Neural cell (in vitro differentiated cells): ENCODE results near the gene ESPL1. TPM values are rescaled to one million over a fixed set of nuclear protein-coding genes. Genes with fewer than 3 reads are reported as not detected.

Experiments used
- H2AFZ ChIP-seq: fragments of 200-600, 300-800 bp; sonication (generic), shearing (Covaris generic); 2 replicates; pipeline ENCODE4 v1.6.0; 2014; ENCODE audit warnings: low read depth, mild to moderate bottlenecking, antibody characterized with exemption, low read length, moderate library complexity
- H3F3A ChIP-seq: fragments of 200-600 bp; shearing (Covaris generic); 2 replicates; pipeline ENCODE4 v1.6.1; 2016; ENCODE audit warnings: mild to moderate bottlenecking, moderate library complexity, mixed read lengths, antibody characterized with exemption, low read length; ENCODE audit not compliant: insufficient read depth, poor library complexity, severe bottlenecking
- H3K27ac ChIP-seq: fragments of 200-600, 300-800 bp; sonication (generic), shearing (Covaris generic); 2 replicates; pipeline ENCODE4 v1.5.1; 2014; ENCODE audit warnings: mild to moderate bottlenecking, low read length, moderate library complexity
- H3K27me3 ChIP-seq: fragments of 300-800, 200-600 bp; sonication (generic), shearing (Covaris generic); 2 replicates; pipeline ENCODE4 v1.6.0; 2014; ENCODE audit warnings: mild to moderate bottlenecking, low read depth, low read length, moderate library complexity; ENCODE audit not compliant: insufficient read depth
- H3K36me3 ChIP-seq: fragments of 300-800, 200-600 bp; sonication (generic), shearing (Covaris generic); 2 replicates; pipeline ENCODE4 v1.5.1; 2014; ENCODE audit warnings: mild to moderate bottlenecking, antibody characterized with exemption, low read length, moderate library complexity; ENCODE audit not compliant: insufficient read depth
- H3K4me2 ChIP-seq: fragments of 300-800, 200-600 bp; sonication (generic), shearing (Covaris generic); 2 replicates; pipeline ENCODE4 v1.6.0; 2014; ENCODE audit warnings: mild to moderate bottlenecking, low read length
- H3K4me3 ChIP-seq: fragments of 300-800, 200-600 bp; sonication (generic), shearing (Covaris generic); 2 replicates; pipeline ENCODE4 v1.5.1; 2014; ENCODE audit warnings: mild to moderate bottlenecking, low read length, moderate library complexity
- H3K79me2 ChIP-seq: fragments of 200-600 bp; shearing (Covaris generic); replicated peaks from 2 replicates; pipeline ENCODE4 v1.6.0; 2014; ENCODE audit warnings: mild to moderate bottlenecking, low read length, moderate library complexity; ENCODE audit not compliant: insufficient read depth
- H3K9ac ChIP-seq: fragments of 300-800, 200-600 bp; sonication (generic), shearing (Covaris generic); 2 replicates; pipeline ENCODE4 v1.6.1; 2016; ENCODE audit warnings: mild to moderate bottlenecking, low read length, mixed read lengths
- H3K9me2 ChIP-seq: fragments of 200-600 bp; shearing (Covaris generic); 2 replicates; pipeline ENCODE4 v1.6.1; 2016; ENCODE audit warnings: mild to moderate bottlenecking, low read length, mixed read lengths; ENCODE audit not compliant: insufficient read depth
- H3K9me3 ChIP-seq: fragments of 200-600, 300-800 bp; sonication (generic), shearing (Covaris generic); 2 replicates; pipeline ENCODE4 v1.6.1; 2016; ENCODE audit warnings: mild to moderate bottlenecking, mixed run types, low read length, moderate library complexity, mixed read lengths
- H4K20me1 ChIP-seq: fragments of 200-600 bp; shearing (Covaris generic); 2 replicates; pipeline ENCODE4 v1.6.1; 2016; ENCODE audit warnings: mild to moderate bottlenecking, mixed run types; ENCODE audit not compliant: insufficient read depth
- CTCF ChIP-seq: fragments of 450-650 bp; IDR thresholded peaks from 2 replicates; pipeline ENCODE4 v1.5.1; 2014; ENCODE audit warnings: antibody characterized with exemption, mild to moderate bottlenecking, moderate library complexity; ENCODE audit not compliant: poor library complexity, severe bottlenecking
- EP300 ChIP-seq: fragments of 450-650 bp; conservative IDR thresholded peaks from 2 replicates; pipeline ENCODE4 v1.6.1; 2014; ENCODE audit warnings: antibody characterized with exemption, mild to moderate bottlenecking, moderate library complexity; ENCODE audit not compliant: poor library complexity, severe bottlenecking
- EZH2 ChIP-seq: fragments of 200-600, 300-800 bp; shearing (Covaris generic), sonication (generic); IDR thresholded peaks from 2 replicates; pipeline ENCODE4 v1.6.1; 2014; ENCODE audit warnings: antibody characterized with exemption, low read length, borderline replicate concordance, mild to moderate bottlenecking; ENCODE audit not compliant: insufficient read depth, poor library complexity, severe bottlenecking
- MXI1 ChIP-seq: fragments of 450-650 bp; conservative IDR thresholded peaks from 2 replicates; pipeline ENCODE4 v1.6.1; 2014; ENCODE audit warnings: antibody characterized with exemption, mild to moderate bottlenecking; ENCODE audit not compliant: poor library complexity, severe bottlenecking
- POLR2AphosphoS5 ChIP-seq: IDR thresholded peaks from 2 replicates; pipeline ENCODE4 v1.6.1; 2012
- RAD21 ChIP-seq: fragments of 450-650 bp; conservative IDR thresholded peaks from 2 replicates; pipeline ENCODE4 v1.6.1; 2014; ENCODE audit warnings: antibody characterized with exemption, mild to moderate bottlenecking, moderate library complexity
- REST ChIP-seq: IDR thresholded peaks from 2 replicates; pipeline ENCODE4 v1.6.1; 2012; ENCODE audit warnings: borderline replicate concordance
- SMC3 ChIP-seq: fragments of 450-650 bp; conservative IDR thresholded peaks from 2 replicates; pipeline ENCODE4 v1.6.1; 2014; ENCODE audit warnings: antibody characterized with exemption, mild to moderate bottlenecking, moderate library complexity; ENCODE audit not compliant: poor library complexity
- TAF1 ChIP-seq: IDR thresholded peaks from 2 replicates; pipeline ENCODE4 v1.6.1; 2012; ENCODE audit warnings: low read depth
- polyA plus RNA-seq: library from polyadenylated mRNA; depleted of rRNA; stranded (reverse); fragments of >200 nt; gene quantifications from 2 replicates; pipeline ENCODE4 v1.2.3, GENCODE V29; 2014

The ESPL1 gene
- polyA plus RNA-seq, 1 donor from 2014 or later, result 0.33 TPM

DNA sequence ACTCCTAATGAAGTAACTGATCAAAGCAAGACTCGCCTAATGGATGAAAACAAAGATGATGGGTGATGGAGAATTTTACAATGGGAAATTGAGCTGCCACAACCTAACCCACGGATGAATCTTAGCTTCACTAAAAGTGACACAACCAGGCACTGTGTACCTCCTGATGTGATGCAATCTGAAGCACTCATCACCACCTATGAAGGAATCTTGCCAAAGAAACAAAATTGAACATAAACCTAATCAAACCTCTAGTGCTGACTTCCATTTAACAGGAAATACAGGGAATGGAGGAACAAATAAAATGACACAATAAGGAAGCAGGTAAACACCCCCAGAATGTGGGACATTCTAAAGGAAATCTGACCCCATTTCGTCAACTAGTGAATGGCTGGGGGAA, 22.8 kb upstream of the ESPL1 start:
- Histone ChIP-seq H2AFZ (no peak overlapping the region), H3K79me2 (no peaks in the 10 kb centered on the region), H3K4me2 (no peak overlapping the region), H3F3A (no peaks in the 10 kb centered on the region), H4K20me1 (no peaks in the 10 kb centered on the region), H3K9me3 (no peaks in the 10 kb centered on the region), H3K9me2 (no peaks in the 10 kb centered on the region), H3K27ac (no peak overlapping the region), H3K4me3 (no peak overlapping the region), H3K27me3 (no peaks in the 10 kb centered on the region), H3K36me3 (no peaks in the 10 kb centered on the region), H3K9ac (no peak overlapping the region)
- no peak for TF ChIP-seq POLR2AphosphoS5

DNA sequence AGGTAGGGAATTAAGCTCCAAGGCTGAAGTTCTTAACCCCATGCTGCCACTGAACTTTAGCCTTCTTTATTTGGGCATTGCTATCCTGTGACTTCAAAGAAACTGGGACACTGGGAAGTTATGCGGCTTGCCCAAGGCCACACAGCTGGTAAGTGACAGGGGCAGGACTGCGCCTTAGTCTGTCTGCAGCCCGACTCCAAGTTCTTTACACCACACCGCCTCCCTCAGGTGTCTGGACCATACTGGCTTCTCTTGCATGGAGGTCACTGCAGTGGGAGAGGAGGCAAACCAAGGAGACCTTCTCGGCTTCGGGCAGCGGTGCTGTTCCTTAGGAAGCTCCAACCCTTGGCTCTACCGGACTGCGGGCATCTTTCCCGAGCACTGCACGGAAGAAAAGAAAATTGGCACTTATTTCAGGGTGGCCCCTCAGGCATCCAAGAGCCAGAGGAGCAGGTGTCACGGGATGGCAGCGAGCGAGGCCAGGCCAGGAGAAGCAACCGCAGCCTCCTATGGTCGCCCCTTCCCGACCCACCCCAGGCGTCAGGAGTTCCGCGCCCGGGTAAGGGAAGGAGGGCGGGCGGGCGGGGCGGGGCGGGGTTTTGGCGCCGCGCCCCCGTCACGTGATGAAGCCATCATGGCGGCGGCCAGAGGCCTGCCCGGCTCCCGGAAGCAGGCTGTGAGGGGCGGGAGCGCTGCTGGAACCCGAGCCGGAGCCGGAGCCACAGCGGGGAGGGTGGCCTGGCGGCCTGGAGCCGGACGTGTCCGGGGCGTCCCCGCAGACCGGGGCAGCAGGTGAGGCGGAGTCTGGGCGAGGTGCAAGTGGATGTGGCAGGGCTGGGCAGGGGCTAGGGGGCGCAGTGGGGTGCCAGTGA, 16.4 kb upstream of the ESPL1 start:
- H2AFZ ChIP-seq, result peak overlapping the region; percentile 87
- no peaks in the 10 kb centered on the region for H3F3A ChIP-seq
- H3K4me3 ChIP-seq, result peak overlapping the region; percentile 93
- peak overlapping the region; percentile 59 for H3K27ac ChIP-seq
- H3K36me3 ChIP-seq, result no peaks in the 10 kb centered on the region
- no peaks in the 10 kb centered on the region for H3K27me3 ChIP-seq
- H3K4me2 ChIP-seq, result peak overlapping the region; percentile 87
- H3K9ac ChIP-seq, result peak overlapping the region; percentile 84
- H3K9me2 ChIP-seq, result no peaks in the 10 kb centered on the region
- peaks cover 8% of the 10 kb centered on the region for H3K79me2 ChIP-seq
- H3K9me3 ChIP-seq, result no peaks in the 10 kb centered on the region
- TF ChIP-seq MXI1, result peak; percentile 85
- peak; percentile 10 for TF ChIP-seq EP300
- peak; percentile 64 for TF ChIP-seq POLR2AphosphoS5
- peak; percentile 65 for TF ChIP-seq RAD21
- TF ChIP-seq REST, result peak; percentile 60
- peak; percentile 65 for TF ChIP-seq CTCF
- no peak for TF ChIP-seq EZH2
- TF ChIP-seq SMC3, result peak; percentile 60
- TF ChIP-seq TAF1, result peak; percentile 39
- H4K20me1 ChIP-seq, result no peaks in the 10 kb centered on the region
